Duodenal mucosa (tissue), 2 donors: ENCODE data around the gene GMDS.

ENCODE experiments used
- H3K27ac ChIP-seq: one replicate; pipeline ENCODE4 v1.7.0; 2013; ENCODE audit warnings: low read depth, low read length
- H3K27me3 ChIP-seq, 2 donors: one replicate each; pipeline ENCODE4 v1.7.0; 2013; ENCODE audit warnings: low read length in 2 of 2, control low read depth in 1 of 2; ENCODE audit not compliant: insufficient read depth in 2 of 2, control insufficient read depth in 1 of 2
- H3K36me3 ChIP-seq, 2 donors: one replicate each; pipeline ENCODE4 v1.7.0; 2013; ENCODE audit warnings: low read length in 2 of 2, control low read depth in 1 of 2; ENCODE audit not compliant: insufficient read depth in 2 of 2, control insufficient read depth in 1 of 2
- H3K4me1 ChIP-seq, 2 donors: one replicate each; pipeline ENCODE4 v1.7.0; 2013; ENCODE audit warnings: low read length in 2 of 2, control low read depth in 1 of 2; ENCODE audit not compliant: insufficient read depth in 2 of 2, control insufficient read depth in 1 of 2
- H3K4me3 ChIP-seq, 2 donors: one replicate each; pipeline ENCODE4 v1.7.0; 2013; ENCODE audit warnings: low read length in 2 of 2, low read depth in 1 of 2
- H3K9ac ChIP-seq, 2 donors: one replicate each; pipeline ENCODE4 v1.7.0; 2013; ENCODE audit warnings: low read length in 2 of 2, low read depth in 1 of 2
- H3K9me3 ChIP-seq, 2 donors: one replicate each; pipeline ENCODE4 v1.7.0; 2013; ENCODE audit warnings: low read length in 2 of 2, control low read depth in 1 of 2; ENCODE audit not compliant: control insufficient read depth in 1 of 2

GMDS gene

GRCh38 chr6:1993042-1993441 lies 252.4 kb downstream of the GMDS start:
- Histone ChIP-seq H3K27me3 (no peaks in the 10 kb centered on the region), H3K36me3 (peaks cover 0 to 6% of the 10 kb centered on the region in 2 donors), H3K9ac (no peak overlapping the region), H3K27ac (no peak overlapping the region), H3K4me1 (no peaks in the 10 kb centered on the region), H3K9me3 (no peaks in the 10 kb centered on the region), H3K4me3 (no peak overlapping the region)

GRCh38 chr6:1991332-1991878 lies 254.0 kb downstream of the GMDS start:
- Histone ChIP-seq H3K9me3 (no peaks in the 10 kb centered on the region), H3K27ac (no peak overlapping the region), H3K36me3 (peaks cover 0 to 6% of the 10 kb centered on the region in 2 donors), H3K4me3 (no peak overlapping the region), H3K27me3 (no peaks in the 10 kb centered on the region), H3K4me1 (no peaks in the 10 kb centered on the region), H3K9ac (no peak overlapping the region)

- H3K9ac ChIP-seq: no peak overlapping the region
- H3K4me1 ChIP-seq: no peaks in the 10 kb centered on the region
- H3K36me3 ChIP-seq: peaks cover 0 to 6% of the 10 kb centered on the region in 2 donors
- H3K27ac ChIP-seq: no peak overlapping the region
- H3K4me3 ChIP-seq: no peak overlapping the region
- no peaks in the 10 kb centered on the region for H3K27me3 ChIP-seq
- H3K9me3 ChIP-seq: peaks cover 0 to 3% of the 10 kb centered on the region in 2 donors
These were observed 256.6 kb downstream of the GMDS start for GRCh38 chr6:1988843-1989242.

GRCh38 chr6:1987640-1988039 lies 257.8 kb downstream of the GMDS start:
- Histone ChIP-seq H3K27ac (no peak overlapping the region), H3K9ac (no peak overlapping the region), H3K4me3 (no peak overlapping the region)

GRCh38 chr6:1986454-1987243 lies 258.8 kb downstream of the GMDS start:
- H3K27ac ChIP-seq: no peak overlapping the region
- no peak overlapping the region for H3K4me3 ChIP-seq
- no peak overlapping the region for H3K9ac ChIP-seq
- H3K36me3 ChIP-seq: no peaks in the 10 kb centered on the region
- H3K4me1 ChIP-seq: no peaks in the 10 kb centered on the region
- peaks cover 5 to 7% of the 10 kb centered on the region in 2 donors for H3K9me3 ChIP-seq
- H3K27me3 ChIP-seq: no peaks in the 10 kb centered on the region

More at GRCh38 chr6:1987640-1988039, 257.8 kb downstream of the GMDS start:
- Histone ChIP-seq H3K36me3 (peaks cover 0 to 5% of the 10 kb centered on the region in 2 donors), H3K9me3 (peaks cover 4 to 5% of the 10 kb centered on the region in 2 donors), H3K4me1 (no peaks in the 10 kb centered on the region), H3K27me3 (no peaks in the 10 kb centered on the region)

- Histone ChIP-seq H3K27me3 (no peaks in the 10 kb centered on the region), H3K4me1 (no peaks in the 10 kb centered on the region), H3K9me3 (peaks cover 9 to 17% of the 10 kb centered on the region in 2 donors), H3K27ac (no peak overlapping the region), H3K36me3 (no peaks in the 10 kb centered on the region), H3K9ac (no peak overlapping the region), H3K4me3 (no peak overlapping the region)
These were observed 260.9 kb downstream of the GMDS start for GRCh38 chr6:1984346-1984994.

GRCh38 chr6:1983850-1984249 lies 261.6 kb downstream of the GMDS start:
- no peaks in the 10 kb centered on the region for H3K36me3 ChIP-seq
- H3K27ac ChIP-seq: no peak overlapping the region
- H3K9ac ChIP-seq: no peak overlapping the region
- no peaks in the 10 kb centered on the region for H3K4me1 ChIP-seq
- H3K9me3 ChIP-seq: peaks cover 9 to 17% of the 10 kb centered on the region in 2 donors
- no peak overlapping the region for H3K4me3 ChIP-seq
- no peaks in the 10 kb centered on the region for H3K27me3 ChIP-seq

GRCh38 chr6:1972962-1973361 lies 272.4 kb downstream of the GMDS start:
- no peaks in the 10 kb centered on the region for H3K4me1 ChIP-seq

GRCh38 chr6:1971612-1972011 lies 273.8 kb downstream of the GMDS start:
- H3K4me3 ChIP-seq: no peak overlapping the region
- H3K9ac ChIP-seq: no peak overlapping the region
- no peaks in the 10 kb centered on the region for H3K27me3 ChIP-seq
- H3K9me3 ChIP-seq: no peaks in the 10 kb centered on the region
- H3K27ac ChIP-seq: no peak overlapping the region
- no peaks in the 10 kb centered on the region for H3K36me3 ChIP-seq
- H3K4me1 ChIP-seq: no peaks in the 10 kb centered on the region

More at GRCh38 chr6:1972962-1973361, 272.4 kb downstream of the GMDS start:
- Histone ChIP-seq H3K9me3 (no peaks in the 10 kb centered on the region), H3K27me3 (no peaks in the 10 kb centered on the region), H3K36me3 (no peaks in the 10 kb centered on the region), H3K27ac (no peak overlapping the region), H3K9ac (no peak overlapping the region), H3K4me3 (no peak overlapping the region)

GRCh38 chr6:1970151-1970561 lies 275.2 kb downstream of the GMDS start:
- H3K9me3 ChIP-seq: no peaks in the 10 kb centered on the region
- H3K27me3 ChIP-seq: no peaks in the 10 kb centered on the region
- no peak overlapping the region for H3K27ac ChIP-seq
- H3K4me3 ChIP-seq: no peak overlapping the region
- no peaks in the 10 kb centered on the region for H3K36me3 ChIP-seq
- no peaks in the 10 kb centered on the region for H3K4me1 ChIP-seq
- H3K9ac ChIP-seq: no peak overlapping the region
